HL-60 (cell line): ENCODE data around the gene KRT86.

Experiments
- DNase-seq, 2 experiments: peaks; one replicate each; pipeline ENCODE4 v3.0.0-alpha.2; 2010 to 2020; ENCODE audit warnings: low read depth in 1 of 2, low spot score in 1 of 2
- H3K27ac ChIP-seq: fragments of 250-450 bp; sonication (Bioruptor Pico); replicated peaks from 2 replicates; pipeline ENCODE4 v1.5.1; 2020; ENCODE audit warnings: mild to moderate bottlenecking, moderate library complexity
- H3K27me3 ChIP-seq: fragments of 250-450 bp; sonication (Bioruptor Pico); 2 replicates; pipeline ENCODE4 v1.5.1; 2021; ENCODE audit warnings: mild to moderate bottlenecking, moderate library complexity; ENCODE audit not compliant: insufficient read depth, poor library complexity, severe bottlenecking
- H3K4me3 ChIP-seq: replicated peaks from 2 replicates; pipeline ENCODE4 v1.5.1; 2011; ENCODE audit warnings: mild to moderate bottlenecking, control low read depth, low read length; ENCODE audit not compliant: insufficient read depth
- GABPA ChIP-seq: IDR thresholded peaks from 2 replicates; pipeline ENCODE4 v1.6.1; 2012; ENCODE audit warnings: low read depth
- POLR2AphosphoS5 ChIP-seq: IDR thresholded peaks from 2 replicates; pipeline ENCODE4 v1.6.1; 2012; ENCODE audit warnings: low read depth
- SPI1 ChIP-seq: IDR thresholded peaks from 2 replicates; pipeline ENCODE4 v1.6.1; 2012; ENCODE audit warnings: low read depth, mild to moderate bottlenecking, borderline replicate concordance
- TF ChIP-seq, protein P1 (sequence below): IDR thresholded peaks from one replicate; pipeline ENCODE4 v1.5.1; 2011; ENCODE audit warnings: low read length, control low read depth, inconsistent platforms; ENCODE audit not compliant: insufficient read depth
- TF ChIP-seq, protein P2 (sequence below): IDR thresholded peaks from 2 replicates; pipeline ENCODE4 v1.6.1; 2012; ENCODE audit warnings: low read depth; ENCODE audit not compliant: insufficient replicate concordance

Gene KRT86

DNA sequence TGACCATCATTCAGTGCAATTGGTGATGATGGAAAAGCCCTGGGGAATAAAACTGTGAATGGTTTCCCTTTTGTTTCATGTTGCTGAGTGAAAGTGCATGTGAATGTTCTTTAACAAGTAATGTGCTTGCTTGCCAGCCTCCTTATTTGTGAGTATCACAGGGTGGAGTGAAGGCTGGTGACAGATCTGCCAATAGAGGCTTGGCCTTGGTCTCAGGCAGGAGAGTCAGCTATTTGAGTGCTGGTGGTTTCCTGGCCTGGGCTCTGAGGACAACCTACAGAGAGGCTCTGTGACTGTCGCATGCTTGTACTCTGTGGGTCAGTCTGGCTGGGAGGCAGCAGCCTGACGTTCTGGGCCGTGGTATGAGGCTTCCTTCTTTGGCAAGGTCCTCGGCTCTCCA, 72.1 kb downstream of the KRT86 start:
- DNase-seq = no peak
- H3K27me3 ChIP-seq = no peaks in the 10 kb centered on the region
- no peak overlapping the region for H3K27ac ChIP-seq
- no peak overlapping the region for H3K4me3 ChIP-seq
- TF ChIP-seq, protein P1, sequence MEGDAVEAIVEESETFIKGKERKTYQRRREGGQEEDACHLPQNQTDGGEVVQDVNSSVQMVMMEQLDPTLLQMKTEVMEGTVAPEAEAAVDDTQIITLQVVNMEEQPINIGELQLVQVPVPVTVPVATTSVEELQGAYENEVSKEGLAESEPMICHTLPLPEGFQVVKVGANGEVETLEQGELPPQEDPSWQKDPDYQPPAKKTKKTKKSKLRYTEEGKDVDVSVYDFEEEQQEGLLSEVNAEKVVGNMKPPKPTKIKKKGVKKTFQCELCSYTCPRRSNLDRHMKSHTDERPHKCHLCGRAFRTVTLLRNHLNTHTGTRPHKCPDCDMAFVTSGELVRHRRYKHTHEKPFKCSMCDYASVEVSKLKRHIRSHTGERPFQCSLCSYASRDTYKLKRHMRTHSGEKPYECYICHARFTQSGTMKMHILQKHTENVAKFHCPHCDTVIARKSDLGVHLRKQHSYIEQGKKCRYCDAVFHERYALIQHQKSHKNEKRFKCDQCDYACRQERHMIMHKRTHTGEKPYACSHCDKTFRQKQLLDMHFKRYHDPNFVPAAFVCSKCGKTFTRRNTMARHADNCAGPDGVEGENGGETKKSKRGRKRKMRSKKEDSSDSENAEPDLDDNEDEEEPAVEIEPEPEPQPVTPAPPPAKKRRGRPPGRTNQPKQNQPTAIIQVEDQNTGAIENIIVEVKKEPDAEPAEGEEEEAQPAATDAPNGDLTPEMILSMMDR = no peak
- TF ChIP-seq, protein P2, sequence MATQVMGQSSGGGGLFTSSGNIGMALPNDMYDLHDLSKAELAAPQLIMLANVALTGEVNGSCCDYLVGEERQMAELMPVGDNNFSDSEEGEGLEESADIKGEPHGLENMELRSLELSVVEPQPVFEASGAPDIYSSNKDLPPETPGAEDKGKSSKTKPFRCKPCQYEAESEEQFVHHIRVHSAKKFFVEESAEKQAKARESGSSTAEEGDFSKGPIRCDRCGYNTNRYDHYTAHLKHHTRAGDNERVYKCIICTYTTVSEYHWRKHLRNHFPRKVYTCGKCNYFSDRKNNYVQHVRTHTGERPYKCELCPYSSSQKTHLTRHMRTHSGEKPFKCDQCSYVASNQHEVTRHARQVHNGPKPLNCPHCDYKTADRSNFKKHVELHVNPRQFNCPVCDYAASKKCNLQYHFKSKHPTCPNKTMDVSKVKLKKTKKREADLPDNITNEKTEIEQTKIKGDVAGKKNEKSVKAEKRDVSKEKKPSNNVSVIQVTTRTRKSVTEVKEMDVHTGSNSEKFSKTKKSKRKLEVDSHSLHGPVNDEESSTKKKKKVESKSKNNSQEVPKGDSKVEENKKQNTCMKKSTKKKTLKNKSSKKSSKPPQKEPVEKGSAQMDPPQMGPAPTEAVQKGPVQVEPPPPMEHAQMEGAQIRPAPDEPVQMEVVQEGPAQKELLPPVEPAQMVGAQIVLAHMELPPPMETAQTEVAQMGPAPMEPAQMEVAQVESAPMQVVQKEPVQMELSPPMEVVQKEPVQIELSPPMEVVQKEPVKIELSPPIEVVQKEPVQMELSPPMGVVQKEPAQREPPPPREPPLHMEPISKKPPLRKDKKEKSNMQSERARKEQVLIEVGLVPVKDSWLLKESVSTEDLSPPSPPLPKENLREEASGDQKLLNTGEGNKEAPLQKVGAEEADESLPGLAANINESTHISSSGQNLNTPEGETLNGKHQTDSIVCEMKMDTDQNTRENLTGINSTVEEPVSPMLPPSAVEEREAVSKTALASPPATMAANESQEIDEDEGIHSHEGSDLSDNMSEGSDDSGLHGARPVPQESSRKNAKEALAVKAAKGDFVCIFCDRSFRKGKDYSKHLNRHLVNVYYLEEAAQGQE = no peak
- TF ChIP-seq POLR2AphosphoS5 = no peak
- TF ChIP-seq SPI1 = no peak
- TF ChIP-seq GABPA = no peak

GRCh38 chr12:52347016-52347415, 72.6 kb downstream of the KRT86 start:
- Histone ChIP-seq H3K4me3 (no peak overlapping the region), H3K27ac (no peak overlapping the region), H3K27me3 (no peaks in the 10 kb centered on the region)
- no peak for DNase-seq
- TF ChIP-seq POLR2AphosphoS5 = no peak
- no peak for TF ChIP-seq SPI1
- TF ChIP-seq GABPA = no peak
- TF ChIP-seq, protein P2 = no peak
- TF ChIP-seq, protein P1 = no peak

DNA sequence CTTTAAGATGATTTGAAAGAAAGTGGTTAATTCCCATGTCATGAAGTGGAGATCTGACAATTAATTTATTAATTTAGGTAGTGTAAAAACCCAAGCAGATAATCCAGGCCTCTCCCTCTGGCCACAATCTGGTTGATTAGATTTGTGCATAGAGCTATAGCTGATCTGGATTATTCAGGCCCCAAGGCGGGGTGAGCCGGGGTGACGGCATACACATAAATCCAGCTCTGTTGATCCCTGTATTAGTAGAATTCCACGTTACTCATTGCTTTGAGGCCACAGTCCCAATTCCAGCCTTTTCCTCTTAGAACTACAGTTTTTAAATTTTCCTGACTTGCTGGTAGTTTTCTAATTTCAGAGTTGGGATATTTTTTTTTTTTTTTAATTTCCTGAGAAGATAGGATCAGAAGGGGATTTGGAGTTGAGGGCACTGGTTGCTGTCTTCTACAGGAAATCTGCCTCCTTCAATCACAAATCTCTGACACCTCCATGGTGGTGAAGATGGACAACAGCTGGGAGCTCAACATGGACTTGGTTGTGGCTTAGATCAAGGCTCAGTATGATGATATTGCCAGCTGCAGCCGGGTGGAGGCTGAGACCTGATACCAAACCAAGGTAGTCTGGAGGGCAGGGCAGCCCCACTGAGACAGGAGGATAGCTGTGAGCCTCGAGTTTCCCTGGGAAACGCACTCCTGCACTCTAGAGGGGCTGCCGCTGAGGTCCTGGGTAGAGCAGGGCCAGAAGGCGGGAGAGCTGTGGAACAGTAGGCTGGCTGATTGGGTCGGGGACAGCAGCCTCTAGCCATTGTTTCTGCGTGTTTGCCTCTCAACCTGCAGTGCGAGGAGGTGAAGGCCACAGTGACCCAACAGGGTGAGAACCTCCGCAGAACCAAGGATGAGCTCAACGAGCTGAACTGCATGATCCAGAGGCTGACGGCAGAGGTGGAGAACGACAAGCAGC, 73.4 kb downstream of the KRT86 start:
- Histone ChIP-seq H3K4me3 (no peak overlapping the region), H3K27ac (no peak overlapping the region), H3K27me3 (no peaks in the 10 kb centered on the region)
- no peak for DNase-seq
- no peak for TF ChIP-seq POLR2AphosphoS5
- no peak for TF ChIP-seq SPI1
- TF ChIP-seq, protein P2 = no peak
- TF ChIP-seq, protein P1 = no peak
